ENCODE measurements around the gene POMT1. TPM values are rescaled to one million over a fixed set of nuclear protein-coding genes. Genes with fewer than 3 reads are reported as not detected.

The POMT1 gene
- total RNA-seq, 2 donors from 2014 or later, result 36.5 to 59.5 TPM

GRCh38 chr9:131517761-131518190, 15.1 kb downstream of the POMT1 start:
- H3K4me1 ChIP-seq (replicated peaks), result no peaks in the 10 kb centered on the region
- H3K36me3 ChIP-seq, result peaks cover 17 to 32% of the 10 kb centered on the region in 2 donors
- H3K27me3 ChIP-seq (replicated peaks; ENCODE audit: insufficient read depth), result no peaks in the 10 kb centered on the region
- no peak for DNase-seq (ENCODE audit: low spot score)
- intact Hi-C loops (cut with DNase I), result loop anchor here (10.0 kb wide), 1 partner anchor 227 kb away; the partner anchor contains the start of gene RAPGEF1
- no peak overlapping the region for H3K4me3 ChIP-seq
- H3K27ac ChIP-seq, result no peak overlapping the region
- WGBS, result 83% methylated on average over 11 of the region's 11 CpGs
- H3K9me3 ChIP-seq, result no peaks in the 10 kb centered on the region
- TF ChIP-seq POLR2AphosphoS5 (IDR thresholded peaks at IDR 0.05), result no peak
- TF ChIP-seq CTCF (IDR thresholded peaks at IDR 0.05), result no peak
- no peak for TF ChIP-seq POLR2A (IDR thresholded peaks at IDR 0.05)

GRCh38 chr9:131518553-131518952, 15.8 kb downstream of the POMT1 start:
- no peak for TF ChIP-seq CTCF (IDR thresholded peaks at IDR 0.05)
- TF ChIP-seq POLR2A (IDR thresholded peaks at IDR 0.05), result no peak
- no peak for TF ChIP-seq POLR2AphosphoS5 (IDR thresholded peaks at IDR 0.05)
- no peak overlapping the region for H3K27ac ChIP-seq
- H3K4me3 ChIP-seq, result no peak overlapping the region
- DNase-seq (ENCODE audit: low spot score), result no peak
- no peaks in the 10 kb centered on the region for H3K27me3 ChIP-seq (replicated peaks; ENCODE audit: insufficient read depth)
- H3K9me3 ChIP-seq, result no peaks in the 10 kb centered on the region
- intact Hi-C loops (cut with DNase I), result loop anchor here (10.0 kb wide), 1 partner anchor 226 kb away; the partner anchor contains the start of gene RAPGEF1
- WGBS, result 97% methylated on average over 20 of the region's 20 CpGs
- H3K4me1 ChIP-seq (replicated peaks), result no peaks in the 10 kb centered on the region
- H3K36me3 ChIP-seq, result peaks cover 19 to 32% of the 10 kb centered on the region in 2 donors

GRCh38 chr9:131520503-131520902, 17.8 kb downstream of the POMT1 start:
- WGBS, result 77% methylated on average over 16 of the region's 16 CpGs
- H3K9me3 ChIP-seq, result no peaks in the 10 kb centered on the region
- no peak overlapping the region for H3K27ac ChIP-seq
- no peak for DNase-seq (ENCODE audit: low spot score)
- H3K27me3 ChIP-seq (replicated peaks; ENCODE audit: insufficient read depth), result no peaks in the 10 kb centered on the region
- peaks cover 19 to 32% of the 10 kb centered on the region in 2 donors for H3K36me3 ChIP-seq
- no peak overlapping the region for H3K4me3 ChIP-seq
- H3K4me1 ChIP-seq (replicated peaks), result no peaks in the 10 kb centered on the region
- intact Hi-C loops (cut with DNase I), result no loop called here
- no peak for TF ChIP-seq POLR2AphosphoS5 (IDR thresholded peaks at IDR 0.05)
- TF ChIP-seq CTCF (IDR thresholded peaks at IDR 0.05), result no peak
- TF ChIP-seq POLR2A (IDR thresholded peaks at IDR 0.05), result no peak

- H3K4me1 ChIP-seq (replicated peaks), result no peaks in the 10 kb centered on the region
- no peak overlapping the region for H3K4me3 ChIP-seq
- no peak for TF ChIP-seq POLR2A (IDR thresholded peaks at IDR 0.05)
- TF ChIP-seq CTCF (IDR thresholded peaks at IDR 0.05), result no peak
- no peak for TF ChIP-seq POLR2AphosphoS5 (IDR thresholded peaks at IDR 0.05)
- no peaks in the 10 kb centered on the region for H3K9me3 ChIP-seq
- WGBS, result 95% methylated on average over 10 of the region's 10 CpGs
- DNase-seq (ENCODE audit: low spot score), result no peak
- no peaks in the 10 kb centered on the region for H3K27me3 ChIP-seq (replicated peaks; ENCODE audit: insufficient read depth)
- H3K36me3 ChIP-seq, result peaks cover 19 to 31% of the 10 kb centered on the region in 2 donors
- H3K27ac ChIP-seq, result no peak overlapping the region
- intact Hi-C loops (cut with DNase I), result no loop called here
Observed at GRCh38 chr9:131521203-131521602, 18.5 kb downstream of the POMT1 start.

- H3K4me1 ChIP-seq (replicated peaks), result no peaks in the 10 kb centered on the region
- peaks cover 19 to 25% of the 10 kb centered on the region in 2 donors for H3K36me3 ChIP-seq
- no peak for TF ChIP-seq POLR2A (IDR thresholded peaks at IDR 0.05)
- TF ChIP-seq CTCF (IDR thresholded peaks at IDR 0.05), result no peak
- no peak for TF ChIP-seq POLR2AphosphoS5 (IDR thresholded peaks at IDR 0.05)
- 96% methylated on average over 13 of the region's 13 CpGs for WGBS
- no peak overlapping the region for H3K4me3 ChIP-seq
- H3K9me3 ChIP-seq, result no peaks in the 10 kb centered on the region
- no peak for DNase-seq (ENCODE audit: low spot score)
- H3K27ac ChIP-seq, result no peak overlapping the region
- intact Hi-C loops (cut with DNase I), result no loop called here
- H3K27me3 ChIP-seq (replicated peaks; ENCODE audit: insufficient read depth), result no peaks in the 10 kb centered on the region
Observed at GRCh38 chr9:131521822-131522221, 19.1 kb downstream of the POMT1 start.
